VCaP (cell line): Measurements from ENCODE around the gene PRKCA.

Experiments
- H3K27ac ChIP-seq: fragments of 450-650 bp; 2 replicates; pipeline ENCODE4 v1.5.1; 2017
- CTCF ChIP-seq: fragments of 450-650 bp; conservative IDR thresholded peaks from 2 replicates; pipeline ENCODE4 v1.5.1; 2017; ENCODE audit warnings: mild to moderate bottlenecking, moderate library complexity

The PRKCA gene

GRCh38 chr17:66570447-66571195, 268.2 kb downstream of the PRKCA start:
- TF ChIP-seq CTCF = no peak
- H3K27ac ChIP-seq = peak overlapping the region; percentile 39

GRCh38 chr17:66571745-66572144, 269.3 kb downstream of the PRKCA start:
- H3K27ac ChIP-seq = no peak overlapping the region
- no peak for TF ChIP-seq CTCF

- TF ChIP-seq CTCF = no peak
Measured at GRCh38 chr17:66573078-66573477, 270.7 kb downstream of the PRKCA start.

GRCh38 chr17:66574123-66574522, 271.7 kb downstream of the PRKCA start:
- no peak overlapping the region for H3K27ac ChIP-seq
- no peak for TF ChIP-seq CTCF

More at GRCh38 chr17:66573078-66573477, 270.7 kb downstream of the PRKCA start:
- H3K27ac ChIP-seq = no peak overlapping the region

GRCh38 chr17:66576473-66576872, 274.1 kb downstream of the PRKCA start:
- no peak for TF ChIP-seq CTCF
- H3K27ac ChIP-seq = no peak overlapping the region

GRCh38 chr17:66577041-66577440, 274.6 kb downstream of the PRKCA start:
- no peak for TF ChIP-seq CTCF
- H3K27ac ChIP-seq = no peak overlapping the region

- peak overlapping the region; percentile 68; the same call in 1 of the 2 replicates for H3K27ac ChIP-seq
- no peak for TF ChIP-seq CTCF
Measured at GRCh38 chr17:66578781-66579489, 276.5 kb downstream of the PRKCA start.
